NCI-H82 (cell line): ENCODE data around the gene DPH5.
"Not testable (repeated sequence)": the region's sequence is repeated elsewhere in the genome, so short reads cannot be mapped to it uniquely, and the experiment has no call there.

Source experiments
- DNase-seq: peaks from one replicate; lab custom pipeline; 2025; lab: John Stamatoyannopoulos, UW

The DPH5 gene

DNA sequence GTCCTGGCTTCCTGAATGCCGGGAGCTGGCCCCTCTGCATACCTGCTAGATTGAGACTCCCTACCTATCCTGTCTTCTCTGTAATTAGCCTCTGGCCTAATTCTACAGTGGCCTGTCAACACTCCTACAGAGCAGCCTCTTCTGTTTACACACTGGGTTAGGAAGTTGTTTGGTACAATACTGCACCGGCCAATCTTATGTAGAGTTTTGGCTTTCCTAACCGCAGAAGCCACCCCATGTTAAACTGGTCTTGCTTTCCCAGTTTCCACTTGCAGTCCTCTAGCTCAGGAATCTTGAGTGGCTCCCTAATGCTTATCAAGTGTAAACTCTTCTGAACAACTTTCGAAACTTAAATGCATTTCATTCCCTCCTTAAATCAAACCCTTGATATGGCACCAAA, 42.8 kb downstream of the DPH5 start:
- DNase-seq = no peak

DNA sequence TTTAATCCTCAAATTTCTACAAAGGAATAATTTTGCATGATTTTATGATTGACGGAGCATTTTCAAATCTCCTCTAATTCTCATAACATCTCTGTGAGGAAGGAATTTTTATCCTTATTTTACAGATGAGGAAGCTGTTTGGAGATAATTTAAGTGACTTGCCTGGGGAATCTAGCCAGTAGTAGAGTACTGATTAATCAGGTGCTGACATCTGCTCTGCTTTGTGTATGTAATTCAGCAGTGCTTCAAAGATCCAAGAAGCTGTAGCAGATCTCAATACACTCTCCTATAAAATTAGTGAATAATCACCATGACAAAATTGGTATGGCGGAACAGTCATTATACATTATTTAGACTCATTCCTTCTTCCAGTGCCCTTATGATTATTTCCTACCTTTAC, 46.0 kb downstream of the DPH5 start:
- DNase-seq = peak; percentile 48

DNA sequence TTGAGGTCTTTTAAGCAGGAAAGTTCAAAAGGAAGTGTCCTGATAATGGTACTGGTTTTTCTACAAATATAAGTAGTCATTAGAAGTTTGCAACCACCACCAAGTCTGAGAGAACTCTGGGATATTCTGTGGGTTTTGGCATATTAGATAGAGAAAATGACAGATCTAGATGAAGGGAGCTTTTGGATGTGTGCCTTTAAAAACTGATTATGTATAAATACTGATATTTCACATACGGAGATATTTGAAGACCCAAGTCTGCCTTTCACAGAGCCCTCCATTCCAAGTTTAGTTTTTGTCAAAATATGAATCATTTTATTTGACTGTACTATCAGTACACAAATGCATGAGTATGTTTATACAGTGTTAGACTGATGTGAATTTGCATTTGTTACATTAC, 48.6 kb downstream of the DPH5 start:
- no peak for DNase-seq

DNA sequence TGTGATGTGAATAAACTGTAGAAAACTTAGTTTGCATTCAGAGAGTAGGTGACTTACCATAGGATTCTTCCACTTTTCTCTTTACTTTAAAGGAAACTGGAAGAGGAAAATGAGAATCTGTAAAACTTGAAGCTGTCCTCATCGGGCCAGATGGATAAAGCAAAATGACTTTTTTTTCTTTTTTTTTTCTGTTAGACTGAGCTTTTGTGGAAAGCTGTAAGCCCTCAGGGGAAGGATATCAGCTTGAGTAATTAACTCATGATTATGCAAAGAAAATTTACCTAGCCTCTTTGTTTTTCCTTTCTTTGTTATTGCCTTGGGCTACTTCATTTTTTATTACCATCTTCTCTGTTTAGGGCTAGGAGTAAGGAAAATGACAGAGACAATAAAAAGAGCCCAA, 53.4 kb downstream of the DPH5 start:
- DNase-seq = no peak

DNA sequence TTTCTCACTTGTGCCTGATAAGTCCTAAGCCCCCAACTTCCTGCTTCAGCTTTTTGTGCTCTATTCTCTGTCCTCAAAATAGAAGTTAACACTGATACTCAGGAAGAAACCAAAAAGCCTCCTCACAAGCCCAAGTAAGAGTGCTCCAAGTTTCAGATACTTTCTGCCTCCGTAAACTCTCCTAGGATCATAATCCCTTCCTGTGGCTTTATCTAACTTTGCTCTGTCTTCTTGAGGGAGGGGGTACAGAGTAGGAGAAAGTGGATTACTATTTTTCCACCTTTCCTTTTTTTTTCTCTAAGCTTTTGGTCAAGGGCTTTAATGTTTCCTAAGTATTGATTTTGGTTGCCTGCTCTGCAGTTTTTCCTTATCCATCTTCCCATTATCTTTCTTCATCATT, 54.6 kb downstream of the DPH5 start:
- no peak for DNase-seq

DNA sequence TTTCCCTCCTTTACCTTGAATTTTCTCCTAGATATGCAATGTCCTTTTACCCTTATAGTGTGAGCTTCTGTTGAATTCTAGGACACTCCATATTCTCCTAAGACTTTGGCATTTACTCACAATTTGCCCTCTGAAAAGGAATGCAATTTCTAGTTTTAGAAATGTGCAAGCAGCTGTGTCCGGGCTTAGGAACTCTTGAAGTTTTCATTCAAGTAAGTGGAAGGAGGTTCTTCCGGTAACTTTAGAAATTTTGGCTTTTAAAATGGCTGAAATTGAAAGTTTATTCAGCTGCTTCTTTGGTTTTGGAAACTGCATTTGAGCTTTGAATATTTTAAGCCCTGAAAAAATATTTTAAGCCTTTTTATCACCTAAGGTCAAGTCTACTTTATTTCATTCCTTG, 56.3 kb downstream of the DPH5 start:
- DNase-seq = no peak

DNA sequence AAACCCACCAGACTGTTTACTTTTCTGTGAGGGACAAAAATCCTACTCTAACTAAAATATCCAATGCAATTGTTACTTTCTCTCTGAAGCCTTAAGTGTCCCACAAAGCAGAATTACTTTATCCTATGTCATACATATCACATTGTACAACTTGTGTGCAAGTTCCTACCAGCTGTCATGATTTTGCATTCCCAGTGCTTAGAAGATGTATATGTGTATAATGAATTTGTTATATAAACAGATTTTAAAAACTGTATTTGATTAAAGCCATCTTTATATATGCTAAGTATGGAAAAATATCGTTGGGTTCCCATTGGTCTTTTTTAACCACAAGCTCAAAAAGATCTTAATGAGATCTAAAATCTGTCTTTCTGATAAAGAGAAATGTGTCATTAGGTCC, 57.0 kb downstream of the DPH5 start:
- DNase-seq = no peak

DNA sequence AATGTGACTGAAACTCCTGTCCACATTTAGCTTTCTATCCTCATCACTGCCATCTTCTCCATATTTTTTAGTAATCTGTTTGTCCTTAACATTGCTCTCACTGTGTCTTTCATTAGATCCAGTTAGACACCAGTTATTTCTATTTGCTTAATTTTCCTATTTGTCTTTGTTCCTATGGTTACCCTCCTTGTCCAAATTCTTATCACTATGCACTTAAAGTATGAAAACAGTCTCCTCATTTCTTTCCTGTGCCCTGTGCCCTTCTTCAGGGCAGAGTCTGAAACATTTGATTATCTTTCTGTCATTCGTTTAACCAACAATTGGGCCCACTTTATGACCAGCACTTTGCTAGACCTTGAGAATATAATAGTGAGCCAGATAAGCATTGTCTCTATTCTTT, 65.5 kb downstream of the DPH5 start:
- no peak for DNase-seq

DNA sequence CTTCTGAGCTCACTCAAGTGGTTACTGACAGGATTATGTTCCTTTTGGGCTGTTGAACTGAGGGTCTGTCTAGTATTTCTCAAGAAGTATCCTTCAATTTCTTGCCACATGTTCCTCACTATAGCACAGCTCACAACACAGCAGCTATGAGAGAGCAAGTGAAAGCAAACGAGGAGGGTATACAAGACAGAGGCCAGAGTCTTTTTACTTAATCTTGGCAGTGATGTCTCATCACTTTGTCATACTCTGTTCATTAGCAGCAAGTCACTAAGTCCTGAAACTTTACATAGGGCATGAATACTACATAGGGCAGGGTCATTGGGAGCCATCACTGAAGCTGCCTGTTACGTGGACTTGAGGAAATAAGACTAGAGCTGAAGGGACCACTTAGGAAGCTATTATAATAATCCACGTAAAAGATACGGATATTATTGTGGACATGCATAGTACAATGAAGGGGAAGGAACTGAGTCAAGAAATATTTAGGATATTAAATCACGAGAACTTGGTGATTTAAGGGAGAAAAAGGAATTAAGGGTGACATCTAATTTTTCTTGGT, 66.0 kb downstream of the DPH5 start:
- DNase-seq = no peak

DNA sequence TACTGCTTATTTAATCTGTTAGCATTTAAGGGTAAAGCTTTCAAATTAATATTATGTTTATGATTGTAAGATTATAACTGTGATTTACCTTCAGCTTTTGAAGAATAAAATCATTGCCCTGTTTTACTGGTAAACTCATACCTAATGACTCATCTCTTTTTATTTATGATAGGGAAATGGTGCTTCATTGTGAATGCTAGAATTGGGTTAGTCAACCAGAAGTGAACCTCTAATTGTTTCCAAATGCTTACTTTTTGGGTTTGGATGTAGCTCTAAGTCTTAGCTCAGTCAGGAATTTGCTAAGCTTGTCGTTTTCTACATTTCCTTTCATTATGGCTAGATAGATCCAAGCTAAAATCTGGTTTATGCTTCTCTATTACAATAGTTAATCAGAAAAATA, 70.3 kb downstream of the DPH5 start:
- DNase-seq = no peak

DNA sequence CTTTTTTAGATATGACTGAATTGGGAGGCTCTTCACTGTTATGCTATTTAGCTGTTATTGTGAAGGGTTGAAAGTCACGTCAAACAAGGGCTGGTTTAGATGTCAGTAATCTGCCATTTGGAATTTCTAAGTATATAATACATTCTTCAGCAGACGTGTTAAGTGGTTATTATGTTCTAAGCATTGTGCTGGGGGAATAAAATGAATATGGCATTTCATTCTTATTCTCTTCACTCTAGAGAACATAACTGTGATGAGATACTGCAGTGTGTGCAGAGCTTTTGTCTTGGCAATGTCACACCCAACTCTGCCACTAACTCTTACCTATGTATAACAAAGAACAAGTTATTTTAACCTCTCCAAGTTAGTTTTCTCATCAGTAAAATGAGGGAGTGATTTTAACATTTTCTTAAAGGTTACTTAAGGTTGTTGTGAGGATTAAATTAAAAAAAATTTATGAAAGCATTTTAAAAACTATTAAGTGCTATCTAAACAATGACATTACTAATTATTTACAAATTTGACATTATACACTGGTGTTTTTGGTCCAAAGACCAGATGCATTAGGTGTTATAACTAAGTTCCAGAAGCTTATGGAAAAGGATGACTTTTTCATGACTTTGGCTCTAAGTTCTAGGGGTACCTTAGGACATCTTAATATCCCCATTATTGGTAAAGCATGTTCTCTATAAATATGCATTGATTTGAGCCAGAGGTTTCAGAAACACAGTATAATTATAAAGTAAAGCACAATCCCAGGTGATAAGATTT, 71.4 kb downstream of the DPH5 start:
- no peak for DNase-seq

DNA sequence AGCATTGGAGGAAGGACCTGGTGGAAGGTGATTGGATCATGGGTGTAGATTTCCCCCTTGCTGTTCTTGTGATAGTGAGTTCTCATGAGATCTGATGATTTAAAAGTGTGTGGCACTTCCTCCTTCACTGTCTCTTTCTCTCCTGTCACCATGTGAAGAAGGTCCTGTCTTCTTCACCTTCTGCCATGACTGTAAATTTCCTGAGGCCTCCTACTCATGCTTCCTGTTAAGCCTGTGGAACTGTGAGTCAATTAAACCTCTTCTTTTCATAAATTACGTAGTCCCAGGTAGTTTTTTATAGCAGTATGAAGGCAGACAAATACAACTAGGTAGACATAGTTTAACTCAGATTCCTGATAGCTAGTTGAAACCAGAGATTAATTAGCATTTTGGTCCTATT, 72.6 kb downstream of the DPH5 start:
- DNase-seq = not testable (repeated sequence)

DNA sequence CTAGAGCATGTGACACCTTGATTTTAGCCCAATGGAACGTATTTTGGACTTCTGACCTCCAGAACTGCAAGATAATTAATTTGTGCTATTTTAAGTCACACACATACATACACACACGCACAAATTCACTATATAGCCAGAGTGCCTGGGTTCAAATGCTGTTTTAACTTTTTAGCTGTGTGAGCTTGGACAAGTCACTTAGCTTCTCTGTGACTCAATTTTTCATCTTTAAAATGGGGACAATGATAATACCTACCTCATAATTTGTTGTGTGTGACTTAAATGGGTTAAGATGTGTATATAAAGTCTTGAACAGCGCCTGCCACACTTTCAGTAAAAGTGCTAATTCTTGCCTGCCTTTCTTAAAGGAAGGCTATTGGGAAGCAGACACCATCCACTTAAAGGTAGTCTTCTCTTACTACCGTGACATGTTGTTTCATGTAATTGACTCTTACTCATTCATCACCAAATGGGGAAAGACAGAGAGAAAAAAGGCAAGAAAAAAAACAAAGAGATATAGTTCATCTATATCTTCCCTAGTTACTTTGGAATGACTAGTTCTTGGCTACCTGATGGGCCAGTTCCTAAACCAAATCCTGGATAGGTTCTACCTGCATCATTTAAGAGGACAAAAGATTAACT, 73.4 kb downstream of the DPH5 start:
- DNase-seq = no peak

DNA sequence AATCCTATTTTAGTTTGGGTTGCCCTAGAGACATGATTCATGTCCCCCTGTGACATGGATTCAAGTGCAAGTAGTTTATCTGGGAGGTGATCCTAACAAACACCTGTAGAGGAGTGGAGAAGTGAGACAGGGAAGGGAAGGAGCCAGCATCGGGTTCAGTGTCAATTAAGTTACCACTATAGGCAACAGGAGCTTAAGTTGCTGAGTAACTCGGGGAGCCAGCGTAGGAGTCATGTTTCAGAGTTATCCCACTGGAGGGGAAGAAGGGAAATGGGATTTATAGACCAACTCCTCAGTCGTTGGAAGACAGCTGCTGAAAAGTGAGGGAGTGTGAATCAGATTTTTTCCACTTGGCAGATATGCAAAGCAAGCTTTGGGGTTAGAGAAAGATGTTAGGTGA, 74.8 kb downstream of the DPH5 start:
- DNase-seq = peak; percentile 85

DNA sequence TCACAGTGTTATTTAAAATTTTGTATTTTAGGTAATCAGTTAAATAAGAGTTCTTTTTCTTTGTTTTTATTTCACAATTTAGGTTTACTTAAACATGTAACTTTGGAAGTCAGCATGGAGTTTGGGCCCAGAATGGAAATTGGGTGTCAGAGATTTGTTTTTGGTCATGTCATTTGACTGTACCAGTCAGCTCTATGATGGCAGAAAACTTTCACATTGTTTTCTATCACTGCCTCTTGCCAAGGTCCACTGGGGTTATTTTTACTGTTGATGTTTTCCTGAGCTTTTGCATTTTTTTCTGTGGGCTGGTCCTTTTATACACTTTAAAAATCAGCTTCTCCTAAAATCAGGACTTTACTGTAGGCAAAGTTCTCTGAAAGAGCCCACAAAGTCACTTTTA, 75.2 kb downstream of the DPH5 start:
- no peak for DNase-seq

DNA sequence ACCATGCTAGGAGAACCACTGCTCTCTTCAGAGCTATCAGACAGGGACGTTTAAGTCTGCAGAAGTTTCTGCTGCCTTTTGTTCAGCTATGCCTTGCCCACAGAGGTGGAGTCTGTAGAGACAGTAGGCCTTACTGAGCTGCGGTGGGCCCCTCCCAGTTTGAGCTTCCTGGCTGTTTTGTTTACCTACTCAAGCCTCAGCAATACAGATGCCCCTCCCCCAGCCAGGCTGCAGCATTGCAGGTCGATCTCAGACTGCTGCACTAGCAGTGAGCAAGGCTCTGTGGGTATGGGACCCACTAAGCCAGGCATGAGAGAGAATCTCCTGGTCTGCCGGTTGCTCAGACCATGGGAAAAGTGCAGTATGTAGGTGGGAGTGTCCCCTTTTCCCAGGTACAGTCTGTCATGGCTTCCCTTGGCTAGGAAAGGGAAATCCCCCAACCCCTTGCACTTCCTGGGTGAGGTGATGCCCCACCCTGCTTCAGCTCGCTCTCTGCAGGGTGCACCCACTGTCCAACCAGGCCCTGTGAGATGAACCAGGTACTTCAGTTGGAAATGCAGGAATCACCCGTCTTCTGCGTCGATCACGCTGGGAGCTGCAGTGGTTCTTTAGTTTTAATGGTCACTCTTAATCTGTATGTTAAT, 75.9 kb downstream of the DPH5 start:
- peak; percentile 68 for DNase-seq

DNA sequence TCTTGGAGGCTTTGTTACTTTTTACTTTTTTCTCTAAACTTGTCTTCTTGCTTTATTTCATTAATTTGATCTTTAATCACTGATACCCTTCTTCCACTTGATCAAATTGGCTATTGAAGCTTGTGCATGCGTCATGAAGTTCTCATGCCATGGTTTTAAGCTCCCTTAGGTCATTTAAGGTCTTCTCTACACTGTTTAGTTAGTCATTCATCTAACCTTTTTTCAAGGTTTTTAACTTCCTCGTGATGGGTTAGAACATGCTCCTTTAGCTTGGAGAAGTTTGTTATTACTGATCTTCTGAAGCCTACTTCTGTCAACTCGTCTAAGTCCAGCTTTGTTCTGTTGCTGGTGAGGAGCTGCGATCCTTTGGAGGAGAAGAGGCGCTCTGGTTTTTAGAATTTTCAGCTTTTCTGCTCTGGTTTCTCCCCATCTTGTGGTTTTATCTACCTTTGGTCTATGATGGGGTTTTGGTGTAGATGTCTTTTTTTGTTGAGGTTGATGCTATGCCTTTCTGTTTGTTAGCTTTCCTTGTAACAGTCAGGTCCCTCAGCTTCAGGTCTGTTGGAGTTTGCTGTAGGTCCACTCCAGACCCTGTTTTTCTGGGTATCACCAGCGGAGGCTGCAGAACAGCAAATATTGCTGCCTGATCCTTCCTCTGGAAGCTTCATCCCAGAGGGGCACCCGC, 76.7 kb downstream of the DPH5 start:
- DNase-seq = not testable (repeated sequence)

DNA sequence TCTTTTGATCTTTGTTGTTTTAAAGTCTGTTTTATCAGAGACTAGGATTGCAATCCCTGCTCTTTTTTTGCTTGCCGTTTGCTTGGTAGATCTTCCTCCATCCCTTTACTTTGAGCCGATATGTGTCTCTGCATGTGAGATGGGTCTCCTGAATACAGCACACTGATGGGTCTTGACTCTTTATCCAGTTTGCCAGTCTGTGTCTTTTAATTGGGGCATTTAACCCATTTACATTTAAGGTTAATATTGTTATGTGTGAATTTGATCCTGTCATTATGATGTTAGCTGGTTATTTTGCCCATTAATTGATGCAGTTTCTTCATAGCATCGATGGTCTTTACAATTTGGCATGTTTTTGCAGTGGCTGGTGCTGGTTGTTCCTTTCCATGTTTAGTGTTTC, 77.8 kb downstream of the DPH5 start:
- not testable (repeated sequence) for DNase-seq

DNA sequence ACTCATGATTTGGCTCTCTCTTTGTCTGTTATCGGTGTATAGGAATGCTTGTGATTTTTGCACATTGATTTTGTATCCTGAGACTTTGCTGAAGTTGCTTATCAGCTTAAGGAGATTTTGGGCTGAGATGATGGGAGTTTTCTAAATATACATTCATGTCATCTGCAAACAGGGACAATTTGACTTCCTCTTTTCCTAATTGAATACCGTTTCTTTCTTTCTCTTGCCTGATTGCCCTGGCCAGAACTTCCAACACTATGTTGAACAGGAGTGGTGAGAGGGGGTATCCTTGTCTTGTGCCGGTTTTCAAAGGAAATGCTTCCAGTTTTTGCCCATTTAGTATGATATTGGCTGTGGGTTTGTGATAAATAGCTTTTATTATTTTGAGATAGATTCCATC, 79.5 kb downstream of the DPH5 start:
- DNase-seq = not testable (repeated sequence)

DNA sequence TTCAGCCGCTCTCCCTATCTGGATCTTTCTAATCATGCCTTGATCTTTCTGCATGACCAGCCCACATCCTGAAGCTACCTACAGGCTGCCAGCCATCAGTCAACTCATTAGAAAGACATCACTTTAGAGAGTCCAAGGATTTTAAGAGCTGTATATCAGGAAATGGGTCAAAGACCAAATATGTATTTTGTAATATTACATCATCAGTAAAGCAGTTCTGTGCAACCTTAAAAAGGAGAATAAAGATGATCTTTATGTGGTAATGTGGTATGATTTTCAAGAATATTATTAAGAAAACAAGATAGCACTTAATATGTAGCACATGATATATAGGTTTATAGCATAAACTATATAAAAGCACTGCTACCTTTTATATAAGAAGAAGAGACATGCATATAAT, 82.1 kb downstream of the DPH5 start:
- no peak for DNase-seq

DNA sequence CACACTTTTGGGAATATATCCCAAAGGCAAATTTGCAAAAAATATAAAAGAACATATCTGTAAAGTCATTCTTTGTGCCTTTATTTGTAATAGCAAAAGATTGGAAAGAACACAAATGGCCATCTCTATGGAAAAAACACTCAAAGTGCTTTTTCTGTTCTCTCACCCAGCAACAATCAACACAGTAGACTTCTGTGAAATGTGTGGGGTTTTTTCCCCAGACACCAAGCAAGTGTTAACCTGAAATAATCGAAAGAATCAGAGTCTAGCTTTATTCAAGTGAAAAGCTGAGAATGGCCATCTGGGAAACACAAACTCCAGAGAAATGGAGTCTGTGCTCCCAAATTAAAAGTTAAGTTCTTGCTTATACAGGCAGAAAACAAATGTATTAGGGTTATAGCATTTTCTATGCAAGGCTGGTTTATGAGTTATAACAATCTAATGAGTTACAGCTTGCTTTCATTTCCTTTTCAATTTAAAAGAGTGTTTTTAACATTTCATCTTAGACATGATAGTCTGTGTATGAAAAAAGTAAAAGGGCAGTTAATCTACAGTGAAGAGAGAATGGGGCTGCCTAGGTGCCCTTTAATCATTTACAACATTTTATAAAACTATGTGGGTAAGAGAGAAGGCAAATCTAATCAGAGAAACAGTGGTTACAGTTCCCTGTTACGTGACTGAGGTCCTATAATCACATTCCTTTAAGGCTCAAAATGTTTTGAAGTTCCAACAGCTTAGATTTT, 83.1 kb downstream of the DPH5 start:
- no peak for DNase-seq
